CD4-positive, alpha-beta T cell (primary cell): ENCODE measurements around the gene NME5. TPM values are rescaled to one million over a fixed set of nuclear protein-coding genes. Genes with fewer than 3 reads are reported as not detected.

ENCODE experiments used
- ATAC-seq: fragments of 200-7000 bp; cut with Tn5 transposase; one replicate; pipeline ENCODE4 v1.10.0; 2022; ENCODE audit warnings: mild to moderate bottlenecking; ENCODE audit not compliant: poor library complexity
- CTCF ChIA-PET: fragments of 350-600 bp; sonication (Branson Sonifier 250); formaldehyde crosslinking; loops from one replicate; lab custom pipeline; 2021; ENCODE audit warnings: antibody characterized with exemption, inconsistent platforms; lab: Charles Lee
- POLR2A ChIA-PET: fragments of 350-600 bp; sonication (Branson Sonifier 250); formaldehyde crosslinking; loops from one replicate; lab custom pipeline; 2021; ENCODE audit warnings: antibody characterized with exemption, inconsistent platforms; lab: Charles Lee
- DNase-seq, 14 experiments: peaks; one replicate each; pipeline ENCODE4 v3.0.0-alpha.2; 2013 to 2020; ENCODE audit warnings: mixed read lengths in 2 of 14
- H3K27ac ChIP-seq, 2 donors: one replicate each; pipeline versions ENCODE4 v1.5.1 to v1.7.0; 2013; ENCODE audit warnings: low read length in 2 of 2, low read depth in 1 of 2, mild to moderate bottlenecking in 1 of 2
- H3K27me3 ChIP-seq, 2 experiments: 1 replicate in 1 of 2; 2 replicates in 1 of 2; pipeline versions ENCODE4 v1.6.1 to v1.7.0; 2013; ENCODE audit warnings: low read length in 2 of 2, control low read depth in 1 of 2, mild to moderate bottlenecking in 1 of 2, moderate library complexity in 1 of 2; ENCODE audit not compliant: insufficient read depth in 2 of 2, control insufficient read depth in 1 of 2
- H3K36me3 ChIP-seq: one replicate; pipeline ENCODE4 v1.6.1; 2013; ENCODE audit warnings: low read length, control low read depth; ENCODE audit not compliant: insufficient read depth
- H3K4me1 ChIP-seq: one replicate; pipeline ENCODE4 v1.6.1; 2013; ENCODE audit warnings: low read length, control low read depth; ENCODE audit not compliant: insufficient read depth
- H3K4me3 ChIP-seq: one replicate; pipeline ENCODE4 v1.5.1; 2013; ENCODE audit warnings: mild to moderate bottlenecking, low read length, moderate library complexity
- H3K9me3 ChIP-seq, 2 experiments: 1 replicate in 1 of 2; 2 replicates in 1 of 2; pipeline versions ENCODE4 v1.6.1 to v1.7.0; 2013; ENCODE audit warnings: low read length in 2 of 2, mild to moderate bottlenecking in 2 of 2, control low read depth in 1 of 2, moderate library complexity in 1 of 2; ENCODE audit not compliant: control insufficient read depth in 1 of 2, insufficient read depth in 1 of 2
- H3K27ac Mint-ChIP-seq: one replicate; pipeline ENCODE4 v1.8.0; 2020; ENCODE audit warnings: mixed read lengths
- H3K27me3 Mint-ChIP-seq: one replicate; pipeline ENCODE4 v1.8.0; 2021; ENCODE audit warnings: mixed read lengths
- H3K36me3 Mint-ChIP-seq: one replicate; pipeline ENCODE4 v1.8.0; 2021; ENCODE audit warnings: low read depth, mixed read lengths
- H3K4me1 Mint-ChIP-seq: one replicate; pipeline ENCODE4 v1.8.0; 2021; ENCODE audit warnings: low read depth, mixed read lengths
- H3K4me3 Mint-ChIP-seq: one replicate; pipeline ENCODE4 v1.8.0; 2020; ENCODE audit warnings: mild to moderate bottlenecking, mixed read lengths
- H3K9me3 Mint-ChIP-seq: one replicate; pipeline ENCODE4 v1.8.0; 2020; ENCODE audit warnings: mixed read lengths
- CTCF ChIP-seq: fragments of 200-600 bp; IDR thresholded peaks from one replicate; pipeline ENCODE4 v1.8.0; 2022; ENCODE audit warnings: antibody characterized with exemption, mild to moderate bottlenecking
- intact Hi-C, 2 experiments: fragments of 100-400 bp; cut with DNase I in 1 of 2; cut with micrococcal nuclease in 1 of 2; formaldehyde crosslinking; loops; one replicate each; pipeline versions ENCODE4 v1.15.1 to v1.9.0; 2023 to 2025; cut with DNase I, micrococcal nuclease
- total RNA-seq, 174 experiments: library from RNA in 2 of 174; stranded (reverse) in 2 of 174; gene quantifications; one replicate each; pipeline ENCODE4 v1.2.3 and lab custom pipeline; 2021 to 2026

NME5 gene
- total RNA-seq, 2 experiments from 2014 or later: not detected

- H3K4me3 Mint-ChIP-seq: no peak overlapping the region
- Histone ChIP-seq H3K9me3 (no peaks in the 10 kb centered on the region), H3K4me1 (no peaks in the 10 kb centered on the region), H3K27ac (no peak overlapping the region), H3K4me3 (no peak overlapping the region), H3K27me3 (no peaks in the 10 kb centered on the region), H3K36me3 (peaks cover 99% of the 10 kb centered on the region)
- H3K9me3 Mint-ChIP-seq: no peaks in the 10 kb centered on the region
- DNase-seq (no peak), ATAC-seq (no peak)
- ChIA-PET POLR2A (interaction anchor here (1.3 kb wide), 1 partner anchor 21 kb away, joined by 4 read pairs; no protein-coding TSS in a partner anchor), CTCF (no interaction called here)
- H3K27me3 Mint-ChIP-seq: no peaks in the 10 kb centered on the region
- H3K4me1 Mint-ChIP-seq: no peaks in the 10 kb centered on the region
- H3K27ac Mint-ChIP-seq: no peak overlapping the region
- intact Hi-C loops: no loop called here
- peaks cover 99% of the 10 kb centered on the region for H3K36me3 Mint-ChIP-seq
- no peak for TF ChIP-seq CTCF
Measured at GRCh38 chr5:138163721-138164120, 24.5 kb upstream of the NME5 start.

- Histone ChIP-seq H3K27ac (no peak overlapping the region), H3K27me3 (no peaks in the 10 kb centered on the region), H3K4me3 (no peak overlapping the region), H3K4me1 (no peaks in the 10 kb centered on the region), H3K9me3 (no peaks in the 10 kb centered on the region), H3K36me3 (peaks cover 89% of the 10 kb centered on the region)
- Mint-ChIP-seq H3K4me1 (no peaks in the 10 kb centered on the region), H3K27me3 (no peaks in the 10 kb centered on the region), H3K4me3 (no peak overlapping the region), H3K36me3 (peaks cover 94% of the 10 kb centered on the region), H3K9me3 (no peaks in the 10 kb centered on the region), H3K27ac (no peak overlapping the region)
- ChIA-PET CTCF (no interaction called here), POLR2A (no interaction called here)
- ATAC-seq: no peak
- TF ChIP-seq CTCF: no peak
- intact Hi-C loops: no loop called here
- no peak for DNase-seq
Measured at GRCh38 chr5:138160706-138161105, 21.5 kb upstream of the NME5 start.

- no peaks in the 10 kb centered on the region for H3K27me3 ChIP-seq
- H3K4me3 Mint-ChIP-seq: no peak overlapping the region
- TF ChIP-seq CTCF: no peak
- POLR2A ChIA-PET: no interaction called here
- H3K9me3 ChIP-seq: no peaks in the 10 kb centered on the region
- H3K27me3 Mint-ChIP-seq: no peaks in the 10 kb centered on the region
- intact Hi-C loops: no loop called here
- DNase-seq (no peak), ATAC-seq (no peak)
- H3K36me3 Mint-ChIP-seq: peaks cover 84% of the 10 kb centered on the region
- no peak overlapping the region for H3K27ac ChIP-seq
- H3K9me3 Mint-ChIP-seq: no peaks in the 10 kb centered on the region
- no peaks in the 10 kb centered on the region for H3K4me1 Mint-ChIP-seq
- H3K4me3 ChIP-seq: no peak overlapping the region
- no peak overlapping the region for H3K27ac Mint-ChIP-seq
- CTCF ChIA-PET: no interaction called here
- peaks cover 79% of the 10 kb centered on the region for H3K36me3 ChIP-seq
- H3K4me1 ChIP-seq: no peaks in the 10 kb centered on the region
Measured at GRCh38 chr5:138159666-138160065, 20.4 kb upstream of the NME5 start.
